T-helper 17 cell (primary cell): ENCODE data around the gene NEURL1B. TPM values are rescaled to one million over a fixed set of nuclear protein-coding genes. Genes with fewer than 3 reads are reported as not detected.

Source experiments
- ATAC-seq: fragments of 150-1000 bp; cut with Tn5 transposase; 2 replicates; pipeline ENCODE4 v1.10.0; 2021; ENCODE audit warnings: mild to moderate bottlenecking, moderate library complexity
- DNase-seq, 3 donors: peaks; one replicate each; pipeline versions ENCODE4 v3.0.0 to v3.0.0-alpha.2; 2020 to 2021
- H3K9me3 ChIP-seq: one replicate; pipeline ENCODE4 v1.7.0; 2013; ENCODE audit warnings: low read length, mild to moderate bottlenecking; ENCODE audit not compliant: control insufficient read depth, poor library complexity, severe bottlenecking
- H3K27ac Mint-ChIP-seq: one replicate; pipeline ENCODE4 v1.8.0; 2022; ENCODE audit warnings: mild to moderate bottlenecking, moderate library complexity, mixed read lengths
- H3K27me3 Mint-ChIP-seq: one replicate; pipeline ENCODE4 v1.8.0; 2022; ENCODE audit warnings: mixed read lengths
- H3K36me3 Mint-ChIP-seq: one replicate; pipeline ENCODE4 v1.8.0; 2022; ENCODE audit warnings: low read depth, mixed read lengths
- H3K4me1 Mint-ChIP-seq: one replicate; pipeline ENCODE4 v1.8.0; 2022; ENCODE audit warnings: mild to moderate bottlenecking, mixed read lengths
- H3K4me3 Mint-ChIP-seq: one replicate; pipeline ENCODE4 v1.8.0; 2022; ENCODE audit warnings: mild to moderate bottlenecking, moderate library complexity, mixed read lengths
- total RNA-seq, 4 donors: library from RNA in 2 of 4; stranded (reverse) in 2 of 4; gene quantifications; one replicate each; pipeline ENCODE4 v1.2.3 and lab custom pipeline; 2022 to 2026

Gene NEURL1B
- total RNA-seq, 2 donors from 2014 or later: 0.07 to 0.23 TPM

DNA sequence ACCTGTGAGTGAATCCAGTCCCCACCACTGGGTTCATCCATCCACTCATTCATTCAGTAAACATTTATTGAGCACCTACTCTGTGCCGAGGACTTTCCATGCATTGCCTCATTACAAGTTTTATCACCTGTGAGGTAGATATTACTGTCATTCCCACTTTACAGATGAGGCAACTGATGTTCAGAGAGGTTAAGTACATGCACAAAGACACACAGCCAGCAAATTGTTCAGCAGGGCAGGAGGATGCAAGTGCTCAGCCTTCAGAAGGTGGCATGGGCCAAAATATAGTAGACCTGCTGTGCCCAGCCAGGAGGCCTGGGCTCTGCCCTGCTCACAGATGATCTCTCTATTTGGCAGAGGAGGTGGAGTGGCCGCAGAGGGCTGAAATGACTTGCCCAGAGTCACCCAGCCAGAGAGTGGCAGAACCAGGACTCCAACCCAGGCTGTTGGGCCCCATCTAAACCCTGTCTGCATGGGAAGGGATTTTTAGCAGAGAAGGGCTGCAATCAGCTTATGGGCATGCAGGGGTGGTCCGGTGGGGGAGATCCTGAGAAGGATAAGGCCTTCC is 7.6 kb upstream of the NEURL1B start:
- no peaks in the 10 kb centered on the region for H3K9me3 ChIP-seq
- peaks cover 7% of the 10 kb centered on the region for H3K36me3 Mint-ChIP-seq
- no peak overlapping the region for H3K27ac Mint-ChIP-seq
- peaks cover 51% of the 10 kb centered on the region for H3K27me3 Mint-ChIP-seq
- no peak for ATAC-seq
- H3K4me1 Mint-ChIP-seq: no peaks in the 10 kb centered on the region
- DNase-seq: no peak
- no peak overlapping the region for H3K4me3 Mint-ChIP-seq

DNA sequence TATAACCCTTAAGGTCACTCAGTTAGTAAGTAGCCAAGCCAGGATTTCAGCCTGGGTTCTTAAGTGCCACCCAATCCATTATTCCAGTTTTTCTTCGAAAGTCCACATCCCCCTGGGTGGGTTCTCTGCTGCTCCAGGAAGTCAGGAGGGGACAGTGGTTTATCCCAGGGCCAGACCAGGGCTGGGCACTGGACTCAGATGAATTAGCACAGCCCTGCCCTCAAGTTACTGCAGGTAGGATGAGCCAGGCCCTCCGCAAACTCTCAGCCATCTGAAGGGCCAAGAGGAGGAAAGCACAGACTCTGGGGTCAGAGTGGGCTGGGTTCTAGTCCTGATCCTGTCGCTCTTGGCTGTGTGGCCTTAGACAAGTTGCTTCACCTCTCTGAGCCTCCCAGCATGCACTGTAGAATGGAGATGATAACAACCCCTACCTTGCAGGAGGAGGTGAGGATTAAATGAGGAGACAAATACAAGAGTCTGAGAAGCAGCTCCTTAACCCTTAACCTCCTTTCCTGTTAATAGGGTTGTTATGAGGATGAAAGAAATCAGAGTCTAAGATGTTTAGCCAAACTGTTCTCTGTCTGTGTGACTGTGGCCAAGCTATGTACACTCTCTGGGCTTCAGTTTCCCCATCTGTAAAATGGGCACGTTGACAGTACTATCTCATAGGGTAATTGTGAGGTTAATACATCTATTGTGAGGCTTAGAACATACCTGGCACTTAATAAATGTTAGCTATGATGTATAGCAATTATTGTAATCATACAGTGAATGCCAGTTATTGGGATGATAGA is 6.8 kb upstream of the NEURL1B start:
- Mint-ChIP-seq H3K27ac (no peak overlapping the region), H3K4me1 (no peaks in the 10 kb centered on the region), H3K36me3 (peaks cover 8% of the 10 kb centered on the region), H3K27me3 (peaks cover 54% of the 10 kb centered on the region), H3K4me3 (no peak overlapping the region)
- no peaks in the 10 kb centered on the region for H3K9me3 ChIP-seq
- ATAC-seq (no peak), DNase-seq (no peak)

GRCh38 chr5:172635038-172635437 is 6.0 kb upstream of the NEURL1B start:
- no peaks in the 10 kb centered on the region for H3K4me1 Mint-ChIP-seq
- H3K27me3 Mint-ChIP-seq: peaks cover 60% of the 10 kb centered on the region
- ATAC-seq (no peak), DNase-seq (no peak)
- H3K9me3 ChIP-seq: no peaks in the 10 kb centered on the region
- H3K36me3 Mint-ChIP-seq: peaks cover 8% of the 10 kb centered on the region
- no peak overlapping the region for H3K27ac Mint-ChIP-seq
- H3K4me3 Mint-ChIP-seq: no peak overlapping the region

GRCh38 chr5:172636279-172637050 is 4.6 kb upstream of the NEURL1B start:
- H3K4me1 Mint-ChIP-seq: peaks cover 4% of the 10 kb centered on the region
- no peak for DNase-seq
- peaks cover 67% of the 10 kb centered on the region for H3K27me3 Mint-ChIP-seq
- no peak for ATAC-seq
- H3K9me3 ChIP-seq: no peaks in the 10 kb centered on the region
- no peak overlapping the region for H3K4me3 Mint-ChIP-seq
- no peak overlapping the region for H3K27ac Mint-ChIP-seq
- H3K36me3 Mint-ChIP-seq: peaks cover 8% of the 10 kb centered on the region

DNA sequence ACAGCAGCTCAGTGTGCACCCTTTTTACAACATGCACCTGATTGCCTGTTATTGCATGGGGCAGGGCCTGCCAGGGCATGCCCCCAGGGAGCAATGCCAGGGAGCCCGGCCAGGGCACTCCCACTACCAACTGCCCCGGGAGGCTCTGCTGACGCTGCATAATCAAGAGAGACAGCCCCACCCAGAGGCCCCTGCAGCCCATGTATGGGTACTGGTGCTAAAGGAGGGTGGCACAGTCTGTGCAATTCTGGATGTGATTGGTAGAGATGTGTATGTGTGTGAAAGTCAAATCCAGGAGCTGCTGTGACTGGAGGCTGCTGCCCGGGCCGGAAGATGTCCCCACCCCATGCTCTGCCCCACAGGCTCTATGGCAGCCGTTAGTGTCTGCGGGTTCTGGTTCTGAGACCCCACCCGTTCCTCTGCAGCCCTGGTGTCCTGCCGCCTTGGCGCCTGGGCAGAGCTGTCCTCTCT is 3.9 kb upstream of the NEURL1B start:
- no peak overlapping the region for H3K27ac Mint-ChIP-seq
- H3K9me3 ChIP-seq: no peaks in the 10 kb centered on the region
- peaks cover 8% of the 10 kb centered on the region for H3K36me3 Mint-ChIP-seq
- peaks cover 71% of the 10 kb centered on the region for H3K27me3 Mint-ChIP-seq
- H3K4me3 Mint-ChIP-seq: no peak overlapping the region
- no peak for ATAC-seq
- H3K4me1 Mint-ChIP-seq: peaks cover 4% of the 10 kb centered on the region
- no peak for DNase-seq

DNA sequence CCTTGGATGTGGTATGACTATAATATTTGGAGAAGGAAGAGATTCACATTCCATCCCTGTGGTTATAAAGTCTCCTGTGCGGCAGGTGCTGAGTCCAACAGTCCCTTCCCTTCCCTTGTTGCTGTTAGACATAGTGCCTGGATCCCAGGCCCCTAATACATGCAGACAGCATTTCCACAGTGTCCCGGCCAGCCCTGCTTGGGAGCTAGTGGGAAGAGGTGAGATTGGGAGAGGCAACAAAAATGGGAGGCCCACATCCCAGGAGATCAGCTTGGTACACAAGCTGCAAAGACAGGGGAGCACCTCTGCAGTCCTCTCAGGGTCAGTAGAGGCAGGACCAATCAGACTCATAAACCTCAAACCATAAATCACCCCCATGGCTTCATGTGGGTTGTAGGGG is 3.3 kb upstream of the NEURL1B start:
- DNase-seq (no peak), ATAC-seq (no peak)
- Mint-ChIP-seq H3K36me3 (peaks cover 6% of the 10 kb centered on the region), H3K27me3 (peaks cover 74% of the 10 kb centered on the region), H3K27ac (no peak overlapping the region), H3K4me1 (peaks cover 4% of the 10 kb centered on the region), H3K4me3 (no peak overlapping the region)
- H3K9me3 ChIP-seq: no peaks in the 10 kb centered on the region

DNA sequence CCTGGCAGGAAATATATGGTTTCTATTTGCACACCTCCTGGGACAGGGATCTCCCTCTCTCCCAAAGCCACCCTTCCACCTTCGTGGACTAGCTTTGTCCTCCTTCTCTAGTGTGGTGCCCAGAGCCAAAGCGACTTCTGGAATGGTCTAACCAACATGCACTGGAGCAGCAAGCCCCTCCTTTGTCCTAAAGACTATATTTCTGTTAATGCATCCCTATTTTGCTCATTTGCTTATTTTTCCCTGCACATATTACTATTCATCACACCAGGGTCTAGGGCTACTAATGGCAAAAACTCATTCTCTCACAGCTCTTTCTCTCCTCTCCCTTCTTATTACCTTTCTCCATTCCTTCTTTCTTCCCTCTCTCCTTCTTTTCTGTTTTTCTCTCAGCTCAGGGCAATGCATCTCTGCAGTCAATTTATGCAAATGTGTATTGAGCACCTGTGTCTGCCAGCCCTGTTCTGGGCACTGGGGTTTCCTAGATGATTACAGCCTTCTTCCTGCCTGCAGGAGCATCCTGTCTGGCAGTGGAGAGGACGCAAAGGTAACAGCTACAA is 2.8 kb upstream of the NEURL1B start:
- Mint-ChIP-seq H3K27ac (no peak overlapping the region), H3K4me3 (no peak overlapping the region), H3K4me1 (peaks cover 6% of the 10 kb centered on the region), H3K36me3 (peaks cover 4% of the 10 kb centered on the region), H3K27me3 (peaks cover 74% of the 10 kb centered on the region)
- no peaks in the 10 kb centered on the region for H3K9me3 ChIP-seq
- ATAC-seq: no peak
- DNase-seq: no peak

- H3K9me3 ChIP-seq: no peaks in the 10 kb centered on the region
- Mint-ChIP-seq H3K4me1 (peaks cover 8% of the 10 kb centered on the region), H3K27me3 (peaks cover 72% of the 10 kb centered on the region), H3K4me3 (peak overlapping the region; percentile 83), H3K36me3 (peaks cover 4% of the 10 kb centered on the region), H3K27ac (no peak overlapping the region)
- no peak for DNase-seq
- no peak for ATAC-seq
These were observed 924 bp upstream of the NEURL1B start for GRCh38 chr5:172640139-172640538.

DNA sequence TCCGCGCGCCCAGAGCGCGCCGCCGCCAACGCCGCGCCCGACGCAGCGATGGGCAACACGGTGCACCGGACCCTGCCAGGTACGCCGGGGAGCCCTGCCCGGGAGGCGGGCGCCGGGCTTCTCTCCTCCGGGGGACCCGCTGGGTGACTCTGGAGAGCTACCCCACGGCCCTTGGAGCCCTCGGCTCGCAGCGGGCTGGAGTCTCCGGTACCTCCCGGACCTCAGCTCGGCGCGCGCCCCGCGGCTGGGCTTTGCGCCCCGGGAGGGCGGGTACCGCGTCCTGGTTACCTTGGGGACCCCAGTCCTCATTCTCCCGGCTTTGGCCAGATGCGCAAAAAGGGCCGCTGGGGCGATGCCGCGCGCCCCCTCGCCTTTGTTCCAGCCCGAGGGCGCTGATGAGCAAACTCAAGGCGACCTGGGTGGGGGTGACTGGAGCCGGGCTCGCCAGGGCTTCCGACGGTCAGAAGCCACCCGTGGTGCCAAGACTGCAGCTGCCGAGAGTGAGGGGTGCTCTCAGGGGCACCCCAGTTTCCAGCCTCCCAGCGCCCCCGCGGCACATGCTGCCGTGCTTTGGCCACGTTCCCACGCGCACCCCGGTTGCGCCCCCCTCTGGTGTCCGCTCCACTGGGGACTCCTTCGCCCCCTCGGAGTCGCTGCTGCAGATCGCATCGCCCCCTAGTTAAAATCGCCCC is 442 bp downstream of the NEURL1B start:
- peaks cover 59% of the 10 kb centered on the region for H3K27me3 Mint-ChIP-seq
- no peak overlapping the region for H3K27ac Mint-ChIP-seq
- H3K9me3 ChIP-seq: no peaks in the 10 kb centered on the region
- peaks cover 4% of the 10 kb centered on the region for H3K36me3 Mint-ChIP-seq
- ATAC-seq (no peak), DNase-seq (no peak)
- peak overlapping the region; percentile 68 for H3K4me3 Mint-ChIP-seq
- H3K4me1 Mint-ChIP-seq: peaks cover 8% of the 10 kb centered on the region

DNA sequence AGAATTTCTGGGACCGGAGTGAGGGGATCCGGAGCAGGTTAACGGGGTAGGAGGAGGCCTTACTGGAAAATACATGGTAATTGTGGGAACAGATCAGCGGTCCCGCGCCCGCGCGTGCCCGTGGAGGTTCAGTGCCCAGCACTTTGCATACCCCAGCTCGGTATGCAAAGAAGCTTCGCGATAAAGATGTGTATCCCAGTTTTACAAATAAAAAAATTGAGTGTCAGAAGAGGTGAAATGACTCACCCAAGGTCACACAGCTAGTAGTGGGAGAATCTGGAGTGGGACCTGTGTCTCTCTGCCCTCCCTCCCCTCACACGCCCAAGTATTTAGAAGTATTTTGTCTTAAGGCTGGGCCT is 967 bp downstream of the NEURL1B start:
- Mint-ChIP-seq H3K36me3 (peaks cover 4% of the 10 kb centered on the region), H3K4me3 (peak overlapping the region; percentile 68), H3K27ac (no peak overlapping the region), H3K27me3 (peaks cover 54% of the 10 kb centered on the region), H3K4me1 (peaks cover 8% of the 10 kb centered on the region)
- H3K9me3 ChIP-seq: no peaks in the 10 kb centered on the region
- no peak for DNase-seq
- ATAC-seq: no peak

GRCh38 chr5:172642486-172642885 is 1.4 kb downstream of the NEURL1B start:
- DNase-seq (no peak), ATAC-seq (no peak)
- Mint-ChIP-seq H3K27me3 (peaks cover 49% of the 10 kb centered on the region), H3K27ac (no peak overlapping the region), H3K4me3 (no peak overlapping the region), H3K4me1 (peaks cover 8% of the 10 kb centered on the region), H3K36me3 (peaks cover 4% of the 10 kb centered on the region)
- H3K9me3 ChIP-seq: no peaks in the 10 kb centered on the region

DNA sequence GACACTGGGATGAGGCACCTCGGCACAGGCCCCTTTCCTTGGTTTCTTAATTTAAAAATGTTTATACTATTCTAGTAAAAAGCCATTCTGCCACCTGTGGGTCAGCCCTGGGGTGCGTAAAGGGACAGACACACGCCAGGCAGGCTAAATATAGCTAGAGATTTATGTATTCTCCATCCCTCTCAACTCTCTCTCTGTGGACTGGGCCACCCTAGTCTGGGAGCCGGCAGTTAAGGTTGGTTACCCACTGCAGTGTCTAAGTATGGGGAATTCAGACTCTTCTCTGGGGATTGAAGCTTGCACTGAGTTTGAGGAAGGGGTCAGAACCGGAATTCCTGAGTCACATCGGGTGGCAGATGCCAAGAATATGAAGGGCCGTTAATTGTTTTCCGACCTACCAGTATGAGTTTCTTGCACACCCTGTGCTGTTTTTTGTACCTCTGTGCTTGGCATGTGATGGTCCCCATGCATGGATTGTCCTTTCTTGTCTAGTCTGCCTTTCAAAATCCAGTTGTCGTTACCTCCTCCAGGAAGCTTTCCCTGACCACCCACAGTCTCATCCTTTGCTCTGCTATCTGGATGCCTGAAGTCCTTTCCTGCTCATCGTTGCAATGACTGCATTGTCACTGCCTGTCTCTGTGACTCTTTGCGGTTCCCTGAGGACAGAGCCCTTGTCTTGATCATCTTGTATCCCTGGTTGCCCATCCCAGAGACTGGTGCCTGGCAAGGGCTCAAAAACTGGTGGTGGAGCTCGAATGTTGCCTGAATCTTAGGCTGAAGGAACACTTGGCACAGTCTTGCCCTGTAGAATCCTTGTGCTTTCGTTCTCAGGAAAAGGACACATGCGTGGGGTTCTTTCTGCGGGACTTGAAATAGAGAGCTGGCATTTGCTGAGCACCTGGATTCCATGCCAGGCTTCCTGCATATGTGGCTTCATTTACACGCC is 2.1 kb downstream of the NEURL1B start:
- Mint-ChIP-seq H3K27ac (no peak overlapping the region), H3K4me1 (peaks cover 10% of the 10 kb centered on the region), H3K27me3 (peaks cover 42% of the 10 kb centered on the region), H3K4me3 (no peak overlapping the region), H3K36me3 (peaks cover 4% of the 10 kb centered on the region)
- DNase-seq (no peak), ATAC-seq (no peak)
- no peaks in the 10 kb centered on the region for H3K9me3 ChIP-seq
